NCI-H2107 (cell line): ENCODE measurements around the gene NDST3.

Source experiments
- DNase-seq: peaks from one replicate; lab custom pipeline; 2025; lab: John Stamatoyannopoulos, UW

The NDST3 gene

DNA sequence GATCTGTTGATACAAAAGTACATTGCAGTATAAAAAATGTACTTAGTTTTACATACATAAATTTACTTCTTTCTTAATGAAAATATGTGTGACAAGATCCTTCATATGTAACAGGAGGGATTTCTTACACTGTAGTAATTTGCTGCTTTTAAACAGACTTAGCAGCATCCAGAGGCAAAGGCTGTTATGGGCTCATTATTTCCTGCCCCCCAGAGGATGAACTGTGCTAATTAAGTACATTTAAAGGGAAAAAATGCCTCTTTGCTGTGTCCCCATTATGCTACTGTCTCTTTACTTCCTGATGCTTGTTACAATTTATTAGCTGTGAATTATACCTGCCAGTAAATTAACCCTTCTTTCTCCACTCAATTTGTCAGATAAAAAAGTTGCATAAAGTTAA lies 47.1 kb downstream of the NDST3 start:
- no peak for DNase-seq

DNA sequence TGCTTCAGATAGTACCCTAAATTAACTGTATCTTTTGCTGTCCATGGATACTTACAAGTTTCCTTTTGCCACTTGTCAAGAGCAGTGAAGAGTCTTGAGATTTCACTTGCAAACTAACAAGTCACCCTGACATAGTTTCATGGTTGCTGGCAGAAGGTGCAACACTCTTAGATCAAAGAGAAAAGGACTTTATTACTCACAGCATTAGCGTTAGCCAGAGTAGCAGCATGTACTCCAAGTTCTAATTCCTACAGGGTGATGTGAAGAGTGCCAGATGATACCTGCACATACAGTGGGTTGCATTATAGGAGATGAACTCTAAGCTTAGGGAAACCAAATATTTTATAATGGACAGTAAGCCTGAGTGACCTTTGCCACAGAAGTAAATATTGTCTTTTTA lies 47.9 kb downstream of the NDST3 start:
- no peak for DNase-seq

DNA sequence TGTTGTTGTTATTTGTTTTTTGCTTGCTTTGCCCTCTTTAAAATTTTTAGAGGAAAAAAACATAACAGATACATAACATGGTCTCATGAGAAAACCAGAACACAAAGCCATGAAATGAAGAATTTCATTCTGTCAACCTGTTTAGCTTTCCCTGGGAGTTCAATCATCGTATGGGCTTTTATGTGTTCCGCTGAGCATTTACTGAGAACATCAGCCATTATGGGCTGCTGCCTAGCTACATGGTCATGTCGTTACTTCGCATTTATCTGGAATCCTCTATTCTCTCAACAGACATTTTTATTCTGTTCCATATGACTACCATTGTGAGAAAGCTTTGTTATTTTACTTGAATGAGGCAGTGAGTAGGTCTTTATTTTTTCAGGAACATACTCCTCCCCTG lies 51.4 kb downstream of the NDST3 start:
- DNase-seq = no peak

- DNase-seq = no peak
Observed at GRCh38 chr4:118086344-118086743, 52.1 kb downstream of the NDST3 start.

GRCh38 chr4:118087366-118087765 lies 53.1 kb downstream of the NDST3 start:
- no peak for DNase-seq

GRCh38 chr4:118099106-118099505 lies 64.8 kb downstream of the NDST3 start:
- DNase-seq = no peak

DNA sequence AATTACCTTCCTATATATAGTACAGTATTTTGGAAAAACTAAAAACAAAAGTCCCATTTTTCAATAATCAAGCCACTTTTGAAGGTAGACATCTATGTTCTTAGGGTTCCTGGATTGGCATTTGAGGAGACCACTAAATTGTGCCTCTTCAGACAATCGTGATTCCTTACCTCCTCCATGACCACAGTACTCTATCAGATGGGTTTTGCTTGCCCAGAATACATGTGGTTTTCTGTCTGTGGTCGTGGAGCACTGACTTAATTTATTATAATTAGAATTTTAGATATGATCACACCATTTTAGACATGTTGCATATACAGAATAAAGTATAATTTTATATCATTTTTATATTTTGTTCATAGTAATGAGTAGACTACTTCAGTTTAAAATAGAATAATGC lies 67.9 kb downstream of the NDST3 start:
- no peak for DNase-seq

DNA sequence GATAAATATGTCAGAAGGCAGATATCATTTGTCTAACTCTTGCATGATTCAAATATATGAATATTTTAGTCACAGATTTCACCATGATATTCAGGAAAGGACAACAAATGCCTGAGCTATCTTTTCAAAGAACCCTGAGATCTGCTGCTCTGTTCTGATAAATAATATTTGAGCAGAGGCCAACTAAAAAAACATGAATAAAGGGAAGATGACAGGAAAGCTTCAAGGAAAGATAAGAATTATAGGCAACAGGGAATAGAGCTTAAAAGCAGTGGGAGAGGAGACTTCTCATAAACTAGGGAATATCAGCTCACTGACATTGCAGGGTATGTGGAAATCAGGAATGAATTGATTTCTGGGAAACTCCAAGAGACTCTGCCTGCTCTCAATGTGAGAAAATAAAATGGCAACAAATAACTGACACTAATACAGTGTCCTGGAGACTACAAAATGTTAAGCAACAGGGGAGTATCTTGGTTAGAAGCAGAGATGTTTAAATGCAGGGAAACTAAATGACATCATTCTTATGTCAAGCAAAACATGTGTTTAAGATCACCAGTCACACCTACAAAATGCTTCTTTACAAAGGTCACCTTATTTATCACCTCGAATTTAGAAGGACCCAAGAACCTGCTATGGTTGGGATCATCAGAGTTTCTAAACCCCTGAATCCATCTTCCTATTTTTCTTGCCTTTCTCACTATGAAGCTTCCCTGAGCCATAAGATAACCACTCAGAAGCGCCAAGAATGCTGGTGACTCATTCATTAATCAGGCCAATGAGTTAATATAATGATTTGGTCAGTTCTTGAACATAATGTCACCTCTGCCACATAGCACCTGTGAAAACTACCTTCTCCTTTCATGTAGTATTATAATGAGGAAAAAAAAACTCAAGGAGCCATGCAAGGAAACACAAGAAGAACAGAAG lies 78.1 kb downstream of the NDST3 start:
- no peak for DNase-seq

DNA sequence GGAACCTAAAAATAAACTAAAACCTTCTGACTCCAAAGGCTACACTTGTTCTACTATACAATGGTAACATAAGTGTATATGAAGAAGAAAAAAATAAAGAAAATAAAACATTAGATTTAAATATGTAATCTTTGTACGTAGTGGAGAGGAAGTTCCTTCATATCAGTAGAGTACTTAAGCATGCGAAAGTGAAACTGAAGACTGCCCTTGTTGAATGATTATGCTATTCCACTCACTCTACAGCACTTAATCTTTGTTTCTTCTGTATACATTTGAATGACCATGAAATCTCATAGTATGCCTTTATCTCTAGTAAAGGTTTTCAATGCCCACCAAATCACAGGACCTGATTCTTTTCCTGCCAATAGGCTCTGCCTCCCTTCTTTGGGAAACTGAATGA lies 78.9 kb downstream of the NDST3 start:
- DNase-seq = no peak

DNA sequence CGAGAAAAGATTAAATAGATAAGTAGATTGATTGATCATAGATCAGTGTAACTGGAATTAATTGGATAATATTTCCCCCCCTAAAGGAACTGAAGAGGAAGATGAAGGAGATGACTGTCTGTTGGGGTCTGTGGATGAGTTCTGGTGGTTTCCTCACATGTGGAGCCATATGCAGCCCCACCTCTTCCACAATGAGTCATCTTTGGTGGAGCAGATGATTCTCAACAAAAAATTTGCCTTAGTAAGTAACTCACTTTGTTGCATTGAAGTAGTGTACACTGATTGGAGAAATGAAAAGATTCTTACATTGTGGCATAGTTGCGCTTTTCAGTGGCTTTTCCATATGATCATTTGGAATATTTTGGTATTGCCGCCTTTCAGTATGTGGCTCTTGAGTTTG lies 80.4 kb downstream of the NDST3 start:
- no peak for DNase-seq

GRCh38 chr4:118120120-118120760 lies 86.0 kb downstream of the NDST3 start:
- no peak for DNase-seq

GRCh38 chr4:118124997-118125396 lies 90.7 kb downstream of the NDST3 start:
- DNase-seq = no peak

GRCh38 chr4:118139241-118139640 lies 105.0 kb downstream of the NDST3 start:
- DNase-seq = no peak

GRCh38 chr4:118141240-118141639 lies 107.0 kb downstream of the NDST3 start:
- DNase-seq = no peak

DNA sequence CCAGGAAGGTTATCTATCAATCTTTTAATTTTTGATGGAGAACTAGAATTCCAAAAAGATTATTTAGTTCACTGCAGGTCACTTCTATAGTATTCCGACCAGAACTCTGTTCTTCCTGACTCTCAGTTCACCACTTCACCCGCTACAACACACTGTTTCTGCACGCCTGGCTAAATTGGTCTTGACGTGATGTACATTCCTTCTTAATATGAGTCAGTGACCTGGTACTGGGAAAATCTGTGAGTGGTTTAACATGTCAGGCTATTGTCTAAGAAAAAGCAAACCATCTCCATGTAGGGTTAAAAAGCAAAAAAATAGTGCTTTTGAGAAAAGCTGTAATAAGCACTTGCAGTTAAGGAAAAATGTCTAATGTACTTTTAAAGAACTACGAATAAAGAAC lies 120.4 kb downstream of the NDST3 start:
- DNase-seq = no peak

- no peak for DNase-seq
Observed at GRCh38 chr4:118155516-118155915, 121.2 kb downstream of the NDST3 start.

GRCh38 chr4:118158763-118159375 lies 124.6 kb downstream of the NDST3 start:
- DNase-seq = no peak

DNA sequence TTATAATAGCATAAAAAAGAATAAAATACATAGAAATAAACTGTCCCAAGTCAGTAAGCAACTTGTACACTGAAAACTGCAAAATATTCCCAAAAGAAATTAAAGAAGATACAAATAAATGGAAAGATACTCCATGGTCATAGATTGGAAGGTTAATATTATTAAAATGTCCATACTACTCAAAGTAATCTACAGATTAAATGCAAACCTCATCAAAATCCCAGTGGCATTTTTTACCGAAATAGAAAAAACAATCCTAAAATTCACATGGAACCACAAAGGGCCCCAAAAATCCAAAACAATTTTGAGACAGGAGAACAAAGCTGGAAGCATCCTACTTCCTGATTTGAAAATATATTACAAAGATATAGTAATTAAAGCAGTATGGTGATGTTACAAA lies 133.0 kb downstream of the NDST3 start:
- no peak for DNase-seq

DNA sequence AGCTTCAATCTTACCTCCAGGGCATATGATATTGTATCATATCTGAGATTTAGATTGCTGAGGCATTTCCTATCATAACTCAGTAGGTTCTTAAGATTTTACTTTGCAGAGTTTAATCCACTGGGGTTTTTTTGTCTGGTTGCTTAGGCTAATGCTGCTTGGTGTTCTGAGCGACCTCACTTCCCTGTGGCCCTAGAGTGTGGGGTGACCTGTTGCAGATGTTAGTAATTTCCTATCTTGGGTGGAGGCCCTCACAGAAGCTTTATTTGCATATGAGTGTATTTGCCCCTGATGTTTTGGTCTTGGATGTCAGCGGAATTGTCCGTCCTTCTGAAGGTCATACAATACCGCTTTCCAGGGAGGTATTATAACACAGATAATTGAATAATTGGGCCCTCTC lies 137.1 kb downstream of the NDST3 start:
- no peak for DNase-seq

- no peak for DNase-seq
Observed at GRCh38 chr4:118173126-118173525, 138.8 kb downstream of the NDST3 start.

- DNase-seq = no peak
Observed at GRCh38 chr4:118173956-118174725, 139.9 kb downstream of the NDST3 start.

DNA sequence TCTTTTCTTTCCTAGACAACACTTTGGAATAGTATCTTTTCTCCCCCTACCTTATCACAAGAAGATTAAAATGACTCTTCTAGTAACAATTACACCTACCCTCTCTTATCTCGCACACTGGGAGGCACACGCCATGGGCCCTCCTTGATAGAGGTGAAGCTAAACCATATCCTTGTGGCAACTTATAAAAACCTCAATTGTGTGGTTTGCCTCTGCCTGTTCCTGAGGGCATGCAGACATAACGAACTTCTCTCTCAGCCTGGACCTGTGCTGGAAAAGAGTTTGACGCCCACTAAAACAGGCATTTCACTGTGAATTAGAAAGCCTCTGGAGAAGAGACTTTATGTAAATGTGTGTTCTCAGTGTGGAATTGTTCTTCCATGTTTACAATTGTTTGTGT lies 141.2 kb downstream of the NDST3 start:
- no peak for DNase-seq
